ENCODE measurements around the gene CSTF3. TPM values are rescaled to one million over a fixed set of nuclear protein-coding genes. Genes with fewer than 3 reads are reported as not detected.

The CSTF3 gene
- polyA plus RNA-seq, 10 donors: 30.7 to 44.1 (median 38.8) TPM

- no peak for DNase-seq
Observed at GRCh38 chr11:33045551-33046255, 115.6 kb downstream of the CSTF3 start.

- no peak for DNase-seq
Observed at GRCh38 chr11:33044285-33044756, 117.0 kb downstream of the CSTF3 start.

GRCh38 chr11:33043221-33043830, 118.0 kb downstream of the CSTF3 start:
- DNase-seq: no peak

- DNase-seq: peak in 1 of 3 donors; percentile 27
Observed at GRCh38 chr11:33040862-33041453, 120.3 kb downstream of the CSTF3 start.

- no peak for DNase-seq
Observed at GRCh38 chr11:33040033-33040861, 121.0 kb downstream of the CSTF3 start.

- peak; percentile 95 to 98 (median 95) for DNase-seq
Observed at GRCh38 chr11:33039274-33040032, 121.8 kb downstream of the CSTF3 start, which contains the start of gene TCP11L1. Gene TCP11L1 (plus strand): TSS chr11:33039572. CDS start chr11:33043774, 4,202 bp downstream.

- DNase-seq: no peak
Observed at GRCh38 chr11:33035011-33035410, 126.3 kb downstream of the CSTF3 start.

Other genes with a start within 250 kb of the CSTF3 start
- gene DEPDC7, start 145.6 kb downstream of the CSTF3 start, polyA plus RNA-seq (ENCODE audit: insufficient read length in 10 of 10): 10 to 100 TPM; 10.7 to 19.1 (median 16.1) TPM
- 10 to 100 TPM in 9 of 10 donors, 1 to 10 TPM in 1; 8.9 to 14.0 (median 11.3) TPM for gene TCP11L1, start 121.9 kb downstream of the CSTF3 start, polyA plus RNA-seq (ENCODE audit: insufficient read length in 10 of 10)
- 100 to 1,000 TPM in 1 of 10 donors, 10 to 100 TPM in 9; 61.1 to 100 (median 74.9) TPM for gene HIPK3, start 95.9 kb upstream of the CSTF3 start, polyA plus RNA-seq (ENCODE audit: insufficient read length in 10 of 10)
- 1 to 10 TPM; 1.2 to 2.5 (median 1.6) TPM for gene KIAA1549L, start 214.6 kb upstream of the CSTF3 start, polyA plus RNA-seq (ENCODE audit: insufficient read length in 10 of 10)

Data from muscle of back (tissue), 11 donors.